ENCODE measurements around the gene OR56A4.
"Not testable (repeated sequence)": the region's sequence is repeated elsewhere in the genome, so short reads cannot be mapped to it uniquely, and the experiment has no call there.

Gene OR56A4

DNA sequence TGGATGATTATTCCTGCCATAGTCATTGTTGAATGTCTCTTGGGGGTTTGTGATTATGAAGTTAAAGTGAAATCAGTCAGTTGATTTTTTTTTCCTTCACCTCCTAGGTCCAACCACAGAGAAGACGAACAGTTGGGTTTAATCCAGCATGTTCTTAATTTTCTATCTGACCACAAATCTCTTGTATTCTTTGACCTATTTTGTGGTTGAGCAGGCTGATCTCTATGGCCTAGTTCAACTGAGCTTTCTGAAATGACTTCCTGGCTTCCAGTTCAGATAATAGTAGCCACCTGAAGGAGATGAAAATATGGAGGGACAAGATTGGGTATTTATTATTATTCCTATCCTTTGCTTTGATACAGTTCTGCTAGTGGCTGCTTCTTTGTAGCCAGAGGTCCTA is 33.2 kb downstream of the OR56A4 start:
- DNase-seq (ENCODE audit: low read depth) = no peak
- H3K4me3 ChIP-seq (ENCODE audit: control insufficient read depth, low read depth, low read length) = no peak overlapping the region
- TF ChIP-seq, protein P1, sequence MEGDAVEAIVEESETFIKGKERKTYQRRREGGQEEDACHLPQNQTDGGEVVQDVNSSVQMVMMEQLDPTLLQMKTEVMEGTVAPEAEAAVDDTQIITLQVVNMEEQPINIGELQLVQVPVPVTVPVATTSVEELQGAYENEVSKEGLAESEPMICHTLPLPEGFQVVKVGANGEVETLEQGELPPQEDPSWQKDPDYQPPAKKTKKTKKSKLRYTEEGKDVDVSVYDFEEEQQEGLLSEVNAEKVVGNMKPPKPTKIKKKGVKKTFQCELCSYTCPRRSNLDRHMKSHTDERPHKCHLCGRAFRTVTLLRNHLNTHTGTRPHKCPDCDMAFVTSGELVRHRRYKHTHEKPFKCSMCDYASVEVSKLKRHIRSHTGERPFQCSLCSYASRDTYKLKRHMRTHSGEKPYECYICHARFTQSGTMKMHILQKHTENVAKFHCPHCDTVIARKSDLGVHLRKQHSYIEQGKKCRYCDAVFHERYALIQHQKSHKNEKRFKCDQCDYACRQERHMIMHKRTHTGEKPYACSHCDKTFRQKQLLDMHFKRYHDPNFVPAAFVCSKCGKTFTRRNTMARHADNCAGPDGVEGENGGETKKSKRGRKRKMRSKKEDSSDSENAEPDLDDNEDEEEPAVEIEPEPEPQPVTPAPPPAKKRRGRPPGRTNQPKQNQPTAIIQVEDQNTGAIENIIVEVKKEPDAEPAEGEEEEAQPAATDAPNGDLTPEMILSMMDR (conservative IDR thresholded peaks at IDR 0.05; ENCODE audit: control insufficient read depth, insufficient read depth, low read depth, low read length) = no peak

DNA sequence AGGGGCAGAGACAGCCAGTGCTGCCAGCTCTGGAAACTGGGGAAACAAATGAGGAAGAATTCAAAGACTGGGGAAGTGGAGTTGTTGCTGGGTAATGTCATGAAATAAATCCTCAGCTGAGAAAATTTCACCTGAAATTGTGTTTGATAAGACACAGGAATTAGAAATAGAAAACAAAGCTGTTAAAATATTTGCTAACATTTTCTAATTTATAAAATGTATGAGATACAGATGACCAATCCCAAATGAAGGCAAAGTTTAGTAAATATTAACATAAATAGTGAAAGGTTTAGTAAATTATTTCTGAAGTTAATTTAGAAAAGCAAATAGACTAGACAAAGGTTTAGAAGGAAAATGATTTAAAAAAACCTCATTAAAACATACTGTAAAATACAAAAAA is 38.4 kb downstream of the OR56A4 start, which contains the start of gene OR56A5:
Gene OR56A5 (minus strand): TSS at position 101 of the 400 bp plus-strand sequence. CDS start 0 bp downstream, at position 101.
- H3K4me3 ChIP-seq (ENCODE audit: control insufficient read depth, low read depth, low read length) = no peak within 1 kb of the TSS
- DNase-seq (ENCODE audit: low read depth) = no peak
- TF ChIP-seq, protein P1 (conservative IDR thresholded peaks at IDR 0.05; ENCODE audit: control insufficient read depth, insufficient read depth, low read depth, low read length) = no peak

DNA sequence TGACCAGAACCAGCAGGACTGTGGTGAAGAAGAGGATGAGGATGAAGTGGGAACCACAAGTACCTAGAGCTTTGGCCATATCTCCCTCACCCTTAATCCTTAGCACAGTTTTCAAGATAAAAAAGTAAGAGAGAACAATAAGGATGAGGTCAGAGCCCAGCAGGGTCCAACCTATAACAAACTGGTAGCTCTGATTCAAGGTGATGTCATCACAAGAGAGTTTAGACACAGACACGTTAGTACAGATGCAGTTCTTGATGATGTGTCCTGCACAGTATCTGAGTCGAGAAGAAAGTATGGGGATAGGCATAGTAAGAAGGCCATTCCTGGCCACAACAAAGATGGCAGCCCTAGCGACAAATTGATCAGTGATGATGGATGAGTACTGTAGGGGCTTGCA is 39.0 kb downstream of the OR56A4 start:
- DNase-seq (ENCODE audit: low read depth) = no peak
- TF ChIP-seq, protein P1 (conservative IDR thresholded peaks at IDR 0.05; ENCODE audit: control insufficient read depth, insufficient read depth, low read depth, low read length) = no peak
- H3K4me3 ChIP-seq (ENCODE audit: control insufficient read depth, low read depth, low read length) = no peak overlapping the region

DNA sequence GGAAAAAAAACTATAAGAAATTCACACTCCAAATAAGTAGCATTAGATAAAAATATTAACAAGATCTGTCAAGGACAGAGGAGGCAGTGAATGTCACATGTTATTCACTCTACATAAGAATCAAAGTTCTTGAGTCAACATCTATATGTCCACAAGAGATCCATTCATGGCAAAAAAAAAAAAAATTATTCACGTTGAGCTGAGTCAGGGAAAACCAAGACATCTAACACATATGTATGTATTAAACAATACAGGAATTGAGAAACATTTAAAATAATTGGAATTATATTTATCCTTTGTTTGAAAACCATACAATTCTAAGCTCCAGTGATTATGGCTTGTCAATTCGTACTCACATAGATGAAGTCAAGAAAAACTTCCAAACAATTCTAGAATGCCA is 39.8 kb downstream of the OR56A4 start:
- TF ChIP-seq, protein P1 (conservative IDR thresholded peaks at IDR 0.05; ENCODE audit: control insufficient read depth, insufficient read depth, low read depth, low read length) = no peak
- DNase-seq (ENCODE audit: low read depth) = no peak
- no peak overlapping the region for H3K4me3 ChIP-seq (ENCODE audit: control insufficient read depth, low read depth, low read length)

DNA sequence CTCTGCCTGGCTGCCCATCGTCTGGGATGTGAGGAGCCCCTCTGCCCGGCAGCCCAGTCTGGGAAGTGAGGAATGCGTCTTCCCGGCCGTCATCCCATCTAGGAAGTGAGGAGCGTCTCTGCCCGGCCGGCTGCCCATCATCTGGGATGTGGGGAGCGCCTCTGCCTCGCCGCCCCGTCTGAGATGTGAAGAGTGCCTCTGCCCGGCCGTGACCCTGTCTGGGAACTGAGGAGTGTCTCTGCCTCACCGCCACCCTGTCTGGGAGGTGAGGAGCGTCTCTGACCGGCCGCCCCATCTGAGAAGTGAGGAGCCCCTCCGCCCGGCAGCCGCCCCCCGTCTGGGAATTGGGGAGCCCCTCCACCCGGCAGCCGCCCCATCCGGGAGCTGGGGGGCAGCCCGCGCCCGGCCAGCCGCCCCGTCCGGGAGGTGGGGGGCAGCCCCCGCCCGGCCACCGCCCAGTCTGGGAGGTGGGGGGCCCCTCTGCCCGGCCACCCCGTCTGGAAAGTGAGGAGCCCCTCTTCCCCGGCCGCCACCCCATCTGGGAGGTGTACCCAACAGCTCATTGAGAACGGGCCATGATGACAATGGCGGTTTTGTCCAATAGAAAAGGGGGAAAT is 45.9 kb downstream of the OR56A4 start:
- H3K4me3 ChIP-seq (ENCODE audit: control insufficient read depth, low read depth, low read length); DNase-seq (ENCODE audit: low read depth): not testable (repeated sequence)

DNA sequence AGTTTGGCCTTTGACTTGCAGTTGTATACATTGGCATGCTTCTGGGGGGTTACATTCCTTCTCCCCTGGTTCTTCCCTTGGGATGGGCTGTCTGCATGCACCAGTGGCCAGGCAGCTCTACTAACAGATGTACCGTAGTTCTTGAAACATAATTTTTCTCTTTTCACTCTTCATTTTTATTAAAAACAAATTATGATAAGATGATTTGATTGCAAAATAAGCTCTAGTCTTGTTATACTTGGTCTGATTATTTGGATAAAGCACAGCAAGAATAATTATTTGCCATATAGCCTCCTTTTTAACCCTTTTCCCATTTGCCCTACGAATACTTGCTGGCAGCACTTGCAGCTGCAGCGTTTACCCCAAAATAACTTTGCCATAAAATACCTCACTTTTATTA is 51.2 kb downstream of the OR56A4 start:
- TF ChIP-seq, protein P1 (conservative IDR thresholded peaks at IDR 0.05; ENCODE audit: control insufficient read depth, insufficient read depth, low read depth, low read length) = no peak
- no peak for DNase-seq (ENCODE audit: low read depth)
- H3K4me3 ChIP-seq (ENCODE audit: control insufficient read depth, low read depth, low read length) = no peak overlapping the region
